Measurements from ENCODE around the gene ESR1.

GRCh38 chr6:151870375-151870774 is 62.9 kb downstream of the ESR1 start:
- no peak for TF ChIP-seq CTCF (conservative IDR thresholded peaks at IDR 0.05 in 1 of 2, IDR thresholded peaks at IDR 0.05 in 1 of 2; ENCODE audit: low read depth in 1 of 2, low read length in 2 of 2)
- TF ChIP-seq EZH2 (IDR thresholded peaks at IDR 0.05; ENCODE audit: low read length, missing control alignments): no peak

Measured in fibroblast of lung (primary cell).